Sigmoid colon (tissue), 7 donors: Measurements from ENCODE around the gene ZNF836. TPM values are rescaled to one million over a fixed set of nuclear protein-coding genes. Genes with fewer than 3 reads are reported as not detected.

Experiments
- DNase-seq: peaks from one replicate; pipeline ENCODE4 v3.0.0-alpha.2; 2019
- H3K27ac ChIP-seq, 4 donors: fragments of 200-600 bp; sonication (generic); one replicate each; pipeline ENCODE4 v1.5.1; 2016 to 2019; ENCODE audit warnings: mild to moderate bottlenecking in 1 of 4
- H3K27me3 ChIP-seq, 3 donors: fragments of 200-600 bp; sonication (generic); one replicate each; pipeline ENCODE4 v1.5.1; 2019; ENCODE audit warnings: mild to moderate bottlenecking in 1 of 3
- H3K36me3 ChIP-seq, 4 donors: fragments of 200-600 bp; sonication (generic); one replicate each; pipeline ENCODE4 v1.5.1; 2016 to 2019
- H3K4me1 ChIP-seq, 4 donors: fragments of 200-600 bp; sonication (generic); one replicate each; pipeline ENCODE4 v1.5.1; 2017 to 2019
- H3K4me3 ChIP-seq, 4 donors: fragments of 200-600 bp; sonication (generic); one replicate each; pipeline ENCODE4 v1.5.1; 2017 to 2019; ENCODE audit warnings: mild to moderate bottlenecking in 2 of 4, moderate library complexity in 1 of 4
- H3K9me3 ChIP-seq, 4 donors: fragments of 200-600 bp in 3 of 4; sonication (generic) in 3 of 4; one replicate each; pipeline versions ENCODE4 v1.5.1 to v1.6.1; 2013 to 2019
- CTCF ChIP-seq, 4 experiments: fragments of 450-650 bp in 3 of 4; fragments of 200-600 bp in 1 of 4; IDR thresholded peaks; one replicate each; pipeline ENCODE4 v1.5.1; 2016 to 2019; ENCODE audit warnings: antibody characterized with exemption in 4 of 4, mild to moderate bottlenecking in 3 of 4, moderate library complexity in 2 of 4
- EP300 ChIP-seq, 4 donors: sonication (generic); formaldehyde crosslinking; IDR thresholded peaks; one replicate each; pipeline ENCODE4 v1.6.1; 2017; ENCODE audit warnings: antibody characterized with exemption in 4 of 4
- POLR2A ChIP-seq, 2 donors: fragments of 450-650 bp; IDR thresholded peaks; one replicate each; pipeline ENCODE4 v1.6.1; 2016; ENCODE audit warnings: antibody characterized with exemption in 2 of 2, mild to moderate bottlenecking in 2 of 2, moderate library complexity in 2 of 2
- POLR2AphosphoS5 ChIP-seq, 4 donors: sonication (generic); formaldehyde crosslinking; IDR thresholded peaks; one replicate each; pipeline ENCODE4 v1.6.1; 2017; ENCODE audit warnings: antibody characterized with exemption in 4 of 4
- WGBS, 2 donors: extraction: QIAGEN DNeasy Blood & Tissue Kit; methylation state at CpG; one replicate each; pipeline ENCODE4 v1.1.7; 2013; 5-methylcytosine and 5-hydroxymethylcytosine counted together
- intact Hi-C: fragments of 100-400 bp; cut with DNase I; formaldehyde crosslinking; loops from one replicate; pipeline ENCODE4 v1.15.1; 2023
- polyA plus RNA-seq, 3 donors: library from polyadenylated mRNA; stranded (reverse); fragments of 200-250 nt; gene quantifications; one replicate each; pipeline ENCODE4 v1.2.3, GENCODE V29; 2013
- small RNA-seq, 3 donors: library from RNA; depleted of rRNA; stranded (forward); fragments of <200 nt; gene quantifications; one replicate each; pipeline ENCODE3, GENCODE V24; 2016
- total RNA-seq, 4 donors: library from RNA; depleted of rRNA; stranded (reverse); fragments of >200 nt; gene quantifications; one replicate each; pipeline ENCODE4 v1.1.0, GENCODE V29; 2016
- donor health status: healthy with polysubstance abuse.
- donor health status: Bipolar disorder and iron deficiency.
- donor health status: healthy.

The ZNF836 gene
- total and polyA plus RNA-seq, 7 donors: 2.4 to 12.3 (median 9.1) TPM

GRCh38 chr19:52114691-52115090 is 56.7 kb downstream of the ZNF836 start:
- TF ChIP-seq POLR2AphosphoS5 (IDR thresholded peaks at IDR 0.05): no peak
- TF ChIP-seq EP300 (IDR thresholded peaks at IDR 0.05): no peak
- TF ChIP-seq CTCF (IDR thresholded peaks at IDR 0.05): no peak
- no peak for TF ChIP-seq POLR2A (IDR thresholded peaks at IDR 0.05)
- peaks cover 27 to 50% (median 37%) of the 10 kb centered on the region in 4 donors for H3K36me3 ChIP-seq
- DNase-seq: no peak
- peaks cover 40 to 85% (median 77%) of the 10 kb centered on the region in 4 donors for H3K9me3 ChIP-seq
- no peaks in the 10 kb centered on the region for H3K4me1 ChIP-seq
- no peak overlapping the region for H3K4me3 ChIP-seq
- H3K27me3 ChIP-seq: no peaks in the 10 kb centered on the region
- intact Hi-C loops: no loop called here
- H3K27ac ChIP-seq: no peak overlapping the region
- WGBS, 2 donors: 97 to 98% methylated on average over 5 of the region's 5 CpGs

- Histone ChIP-seq H3K4me1 (no peaks in the 10 kb centered on the region), H3K9me3 (peaks cover 32 to 69% (median 62%) of the 10 kb centered on the region in 4 donors), H3K4me3 (no peak overlapping the region), H3K27ac (no peak overlapping the region), H3K27me3 (no peaks in the 10 kb centered on the region), H3K36me3 (peaks cover 16 to 29% (median 23%) of the 10 kb centered on the region in 4 donors)
- whole genome bisulfite sequencing, 2 donors: 76 to 93% methylated on average over 3 of the region's 3 CpGs
- intact Hi-C loops: no loop called here
- TF ChIP-seq POLR2AphosphoS5 (IDR thresholded peaks at IDR 0.05) (no peak), EP300 (IDR thresholded peaks at IDR 0.05) (no peak), CTCF (IDR thresholded peaks at IDR 0.05) (no peak), POLR2A (IDR thresholded peaks at IDR 0.05) (no peak)
- no peak for DNase-seq
Measured at GRCh38 chr19:52112624-52113023, 58.8 kb downstream of the ZNF836 start.

- intact Hi-C loops: no loop called here
- DNase-seq: no peak
Measured at GRCh38 chr19:52110780-52111179, 60.6 kb downstream of the ZNF836 start.

More at GRCh38 chr19:52110780-52111179, 60.6 kb downstream of the ZNF836 start:
- H3K9me3 ChIP-seq: peaks cover 25 to 64% (median 49%) of the 10 kb centered on the region in 4 donors
- no peak for TF ChIP-seq EP300 (IDR thresholded peaks at IDR 0.05)
- no peak for TF ChIP-seq CTCF (IDR thresholded peaks at IDR 0.05)
- TF ChIP-seq POLR2A (IDR thresholded peaks at IDR 0.05): no peak
- TF ChIP-seq POLR2AphosphoS5 (IDR thresholded peaks at IDR 0.05): no peak
- H3K4me3 ChIP-seq: no peak overlapping the region
- no peaks in the 10 kb centered on the region for H3K4me1 ChIP-seq
- peaks cover 5 to 11% (median 8%) of the 10 kb centered on the region in 4 donors for H3K36me3 ChIP-seq
- no peak overlapping the region for H3K27ac ChIP-seq
- H3K27me3 ChIP-seq: no peaks in the 10 kb centered on the region
- WGBS, 2 donors: 92 to 93% methylated on average over 6 of the region's 6 CpGs

Small RNA genes lying within 50 kb of the gene (small RNA-seq; reads per million reads assigned to genes)
- gene RPL37P23: 0 reads per million in 3 donors

Other genes starting within 250 kb of the ZNF836 start
- gene ZNF613, start 244.1 kb downstream of the ZNF836 start, total RNA-seq: 1 to 10 TPM; 2.4 to 8.1 (median 5.9) TPM
- 1 to 10 TPM; 2.8 to 7.8 (median 3.0) TPM for gene ZNF613, start 244.1 kb downstream of the ZNF836 start, polyA plus RNA-seq
- 10 to 100 TPM; 11.0 to 19.7 (median 14.9) TPM for gene ZNF350, start 184.8 kb downstream of the ZNF836 start, total RNA-seq
- gene ZNF350, start 184.8 kb downstream of the ZNF836 start, polyA plus RNA-seq: 10 to 100 TPM in 1 of 3 donors, 1 to 10 TPM in 2; 6.6 to 13.2 (median 9.5) TPM
- gene ZNF615, start 163.4 kb downstream of the ZNF836 start, total RNA-seq: 10 to 100 TPM; 18.0 to 26.8 (median 22.5) TPM
- 1 to 10 TPM; 1.2 to 3.0 (median 2.7) TPM for gene ZNF615, start 163.4 kb downstream of the ZNF836 start, polyA plus RNA-seq
- gene ZNF614, start 143.2 kb downstream of the ZNF836 start, total RNA-seq: 10 to 100 TPM in 2 of 4 donors, 1 to 10 TPM in 2; 6.6 to 13.5 (median 10.7) TPM
- 1 to 10 TPM; 1.2 to 3.0 (median 2.4) TPM for gene ZNF614, start 143.2 kb downstream of the ZNF836 start, polyA plus RNA-seq
- 10 to 100 TPM in 3 of 4 donors, 1 to 10 TPM in 1; 10.0 to 17.1 (median 11.9) TPM for gene ZNF432, start 122.8 kb downstream of the ZNF836 start, total RNA-seq
- 1 to 10 TPM; 1.8 to 5.2 (median 3.0) TPM for gene ZNF432, start 122.8 kb downstream of the ZNF836 start, polyA plus RNA-seq
- 10 to 100 TPM; 11.8 to 26.6 (median 12.7) TPM for gene ZNF841, start 75.9 kb downstream of the ZNF836 start, total RNA-seq
- 1 to 10 TPM; 1.2 to 7.7 (median 1.6) TPM for gene ZNF841, start 75.9 kb downstream of the ZNF836 start, polyA plus RNA-seq
- 1 to 10 TPM; 4.3 to 7.2 (median 5.4) TPM for gene ZNF616, start 31.7 kb downstream of the ZNF836 start, total RNA-seq
- 1 to 10 TPM; 1.4 to 3.7 (median 1.8) TPM for gene ZNF616, start 31.7 kb downstream of the ZNF836 start, polyA plus RNA-seq
- gene PPP2R1A, start 18.4 kb upstream of the ZNF836 start, total RNA-seq: 100 to 1,000 TPM; 127 to 163 (median 137) TPM
- gene PPP2R1A, start 18.4 kb upstream of the ZNF836 start, polyA plus RNA-seq: 100 to 1,000 TPM; 108 to 139 (median 126) TPM
- 10 to 100 TPM in 2 of 4 donors, 1 to 10 TPM in 2; 5.5 to 11.0 (median 9.9) TPM for gene ZNF766, start 98.0 kb upstream of the ZNF836 start, total RNA-seq
- gene ZNF766, start 98.0 kb upstream of the ZNF836 start, polyA plus RNA-seq: 1 to 10 TPM; 2.8 to 5.7 (median 3.0) TPM
- 10 to 100 TPM in 1 of 4 donors, 1 to 10 TPM in 3; 7.5 to 11.2 (median 8.1) TPM for gene ZNF480, start 125.5 kb upstream of the ZNF836 start, total RNA-seq
- gene ZNF480, start 125.5 kb upstream of the ZNF836 start, polyA plus RNA-seq: 1 to 10 TPM; 3.5 to 6.0 (median 4.2) TPM
- 1 to 10 TPM; 2.0 to 3.2 (median 2.5) TPM for gene ZNF610, start 164.6 kb upstream of the ZNF836 start, total RNA-seq
- gene ZNF610, start 164.6 kb upstream of the ZNF836 start, polyA plus RNA-seq: 1 to 10 TPM in 1 of 3 donors, under 1 TPM in 1, not detected in 1; 0.90 to 1.8 TPM
- gene ZNF880, start 198.3 kb upstream of the ZNF836 start, total RNA-seq: 10 to 100 TPM; 21.6 to 24.8 (median 23.0) TPM
- 10 to 100 TPM in 2 of 3 donors, 1 to 10 TPM in 1; 6.0 to 13.8 (median 12.0) TPM for gene ZNF880, start 198.3 kb upstream of the ZNF836 start, polyA plus RNA-seq
- 10 to 100 TPM; 15.5 to 27.4 (median 20.2) TPM for gene ZNF528, start 226.2 kb upstream of the ZNF836 start, total RNA-seq
- 10 to 100 TPM in 1 of 3 donors, 1 to 10 TPM in 2; 1.8 to 10.5 (median 9.6) TPM for gene ZNF528, start 226.2 kb upstream of the ZNF836 start, polyA plus RNA-seq